NCI-H1436 (cell line): ENCODE measurements around the gene TM9SF4.
A peak's percentile ranks its signal among the peaks of the same experiment; 100 is the strongest.
"Not testable (repeated sequence)": the region's sequence is repeated elsewhere in the genome, so short reads cannot be mapped to it uniquely, and the experiment has no call there.

Experiments
- DNase-seq: peaks from one replicate; lab custom pipeline; 2025; lab: John Stamatoyannopoulos, UW

TM9SF4 gene

GRCh38 chr20:32190616-32191415 is 81.3 kb downstream of the TM9SF4 start:
- no peak for DNase-seq

- DNase-seq: no peak
Measured at GRCh38 chr20:32191422-32191821, 81.9 kb downstream of the TM9SF4 start.

GRCh38 chr20:32191873-32192272 is 82.4 kb downstream of the TM9SF4 start:
- DNase-seq: no peak

GRCh38 chr20:32192698-32193097 is 83.2 kb downstream of the TM9SF4 start:
- no peak for DNase-seq

GRCh38 chr20:32193336-32193735 is 83.8 kb downstream of the TM9SF4 start:
- DNase-seq: not testable (repeated sequence)

GRCh38 chr20:32193996-32194395 is 84.5 kb downstream of the TM9SF4 start:
- no peak for DNase-seq

- no peak for DNase-seq
Measured at GRCh38 chr20:32195581-32195980, 86.1 kb downstream of the TM9SF4 start.

GRCh38 chr20:32196613-32197012 is 87.1 kb downstream of the TM9SF4 start:
- DNase-seq: not testable (repeated sequence)

GRCh38 chr20:32197136-32197535 is 87.6 kb downstream of the TM9SF4 start:
- not testable (repeated sequence) for DNase-seq

GRCh38 chr20:32199006-32199405 is 89.5 kb downstream of the TM9SF4 start:
- no peak for DNase-seq

GRCh38 chr20:32201296-32201976 is 91.9 kb downstream of the TM9SF4 start:
- no peak for DNase-seq

GRCh38 chr20:32201977-32202363 is 92.5 kb downstream of the TM9SF4 start:
- no peak for DNase-seq

- DNase-seq: peak; percentile 81
Measured at GRCh38 chr20:32203356-32204204, 94.1 kb downstream of the TM9SF4 start.

GRCh38 chr20:32204205-32205109 is 94.9 kb downstream of the TM9SF4 start:
- DNase-seq: no peak

GRCh38 chr20:32205110-32205842 is 95.8 kb downstream of the TM9SF4 start:
- no peak for DNase-seq

- no peak for DNase-seq
Measured at GRCh38 chr20:32205843-32206759, 96.6 kb downstream of the TM9SF4 start.

GRCh38 chr20:32206760-32207625 is 97.5 kb downstream of the TM9SF4 start:
- DNase-seq: no peak

- DNase-seq: peak; percentile 82
Measured at GRCh38 chr20:32207626-32208498, 98.3 kb downstream of the TM9SF4 start, which contains the start of the genes PLAGL2 and POFUT1. Gene PLAGL2 (minus strand): TSS chr20:32207743. CDS start chr20:32202178, 5,565 bp downstream. Gene POFUT1 (plus strand): TSS chr20:32207880. CDS start chr20:32207942, 62 bp downstream.
